ENCODE data around the gene MAML1. TPM values are rescaled to one million over a fixed set of nuclear protein-coding genes. Genes with fewer than 3 reads are reported as not detected.

Gene MAML1
- total and polyA plus RNA-seq, 2 experiments from 2014 or later = 9.6 to 43.9 TPM

- H2AFZ ChIP-seq = no peak overlapping the region
- peaks cover 16% of the 10 kb centered on the region for H4K20me1 ChIP-seq (replicated peaks; ENCODE audit: insufficient read depth)
- H3K79me2 ChIP-seq (replicated peaks; ENCODE audit: insufficient read depth) = peaks cover 21% of the 10 kb centered on the region
- Mint-ChIP-seq H3K27me3 (ENCODE audit: insufficient read depth, low read depth, poor library complexity) (peaks cover 25% of the 10 kb centered on the region), H3K27ac (no peak overlapping the region), H3K36me3 (ENCODE audit: low read depth) (peaks cover 58% of the 10 kb centered on the region), H3K4me3 (peak overlapping the region; percentile 92), H3K9me3 (no peaks in the 10 kb centered on the region), H3K4me1 (peaks cover 32% of the 10 kb centered on the region)
- no peak overlapping the region for H3K27ac ChIP-seq (ENCODE audit: low read depth)
- peaks cover 38% of the 10 kb centered on the region for H3F3A ChIP-seq (replicated peaks; ENCODE audit: low read depth)
- DNase-seq (ENCODE audit: low spot score) (no peak), ATAC-seq (no peak)
- peaks cover 31% of the 10 kb centered on the region for H3K4me1 ChIP-seq (ENCODE audit: insufficient read depth)
- peak overlapping the region; percentile 92; the same call in 1 of the 2 replicates for H3K4me3 ChIP-seq
- 0 out of 2 replicates have a peak, but pooled peaks have one; percentile 14 for TF ChIP-seq POLR2AphosphoS5 (IDR thresholded peaks at IDR 0.05; ENCODE audit: low read depth)
- no peak for TF ChIP-seq CTCF (conservative IDR thresholded peaks at IDR 0.05; ENCODE audit: low read depth in 2 of 2)
- peaks cover 7% of the 10 kb centered on the region; the same call in 1 of the 2 replicates for H3K27me3 ChIP-seq (ENCODE audit: insufficient read depth)
- H3K4me2 ChIP-seq = peak overlapping the region; percentile 98
- peaks cover 24% of the 10 kb centered on the region for H3K36me3 ChIP-seq (ENCODE audit: insufficient read depth)
- no peaks in the 10 kb centered on the region for H3K9me2 ChIP-seq (ENCODE audit: insufficient read depth)
Observed at GRCh38 chr5:179822444-179822990, 89.9 kb downstream of the MAML1 start.

- ATAC-seq (no peak), DNase-seq (ENCODE audit: low spot score) (no peak)
- Histone ChIP-seq H3F3A (replicated peaks; ENCODE audit: low read depth) (peaks cover 29% of the 10 kb centered on the region), H4K20me1 (replicated peaks; ENCODE audit: insufficient read depth) (peaks cover 24% of the 10 kb centered on the region), H3K27ac (ENCODE audit: low read depth) (no peak overlapping the region), H3K27me3 (ENCODE audit: insufficient read depth) (no peaks in the 10 kb centered on the region), H2AFZ (no peak overlapping the region), H3K4me1 (ENCODE audit: insufficient read depth) (peaks cover 38% of the 10 kb centered on the region), H3K36me3 (ENCODE audit: insufficient read depth) (peaks cover 29% of the 10 kb centered on the region), H3K4me3 (no peak overlapping the region), H3K4me2 (no peak overlapping the region), H3K79me2 (replicated peaks; ENCODE audit: insufficient read depth) (peaks cover 21% of the 10 kb centered on the region), H3K9me2 (ENCODE audit: insufficient read depth) (no peaks in the 10 kb centered on the region)
- Mint-ChIP-seq H3K27me3 (ENCODE audit: insufficient read depth, low read depth, poor library complexity) (peaks cover 27% of the 10 kb centered on the region), H3K4me3 (no peak overlapping the region), H3K36me3 (ENCODE audit: low read depth) (peaks cover 74% of the 10 kb centered on the region), H3K27ac (no peak overlapping the region), H3K9me3 (no peaks in the 10 kb centered on the region), H3K4me1 (peaks cover 42% of the 10 kb centered on the region)
- no peak for TF ChIP-seq ZNF114 (CRISPR knock-in tag; IDR thresholded peaks at IDR 0.05)
- no peak for TF ChIP-seq CTCF (conservative IDR thresholded peaks at IDR 0.05; ENCODE audit: low read depth in 2 of 2)
Observed at GRCh38 chr5:179823937-179824744, 91.5 kb downstream of the MAML1 start.

DNA sequence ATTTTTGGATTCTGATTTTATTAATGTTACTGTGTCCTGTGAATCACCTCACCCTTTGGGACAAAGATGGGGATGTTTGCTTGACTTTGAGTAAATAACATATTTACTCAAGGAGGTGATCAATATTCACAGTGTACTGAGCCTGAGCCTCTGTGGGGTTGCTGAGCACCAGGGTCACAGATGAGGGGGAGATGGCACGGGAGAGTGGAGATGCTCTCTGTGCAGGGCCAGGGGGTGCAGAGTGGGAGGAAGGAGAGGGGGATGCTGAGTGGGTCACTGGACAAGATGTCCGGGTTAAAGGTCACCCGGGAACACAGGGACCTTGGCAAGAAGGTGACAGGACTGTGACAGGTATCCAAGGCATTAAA, 92.1 kb downstream of the MAML1 start:
- H3K4me3 ChIP-seq = no peak overlapping the region
- peaks cover 27% of the 10 kb centered on the region for H3K27me3 Mint-ChIP-seq (ENCODE audit: insufficient read depth, low read depth, poor library complexity)
- peaks cover 45% of the 10 kb centered on the region for H3K4me1 Mint-ChIP-seq
- ATAC-seq = no peak
- H3F3A ChIP-seq (replicated peaks; ENCODE audit: low read depth) = peaks cover 26% of the 10 kb centered on the region
- no peak overlapping the region for H3K27ac ChIP-seq (ENCODE audit: low read depth)
- no peak overlapping the region for H2AFZ ChIP-seq
- H3K36me3 ChIP-seq (ENCODE audit: insufficient read depth) = peaks cover 29% of the 10 kb centered on the region
- DNase-seq (ENCODE audit: low spot score) = no peak
- no peaks in the 10 kb centered on the region for H3K27me3 ChIP-seq (ENCODE audit: insufficient read depth)
- H3K36me3 Mint-ChIP-seq (ENCODE audit: low read depth) = peaks cover 80% of the 10 kb centered on the region
- H3K27ac Mint-ChIP-seq = no peak overlapping the region
- H3K9me2 ChIP-seq (ENCODE audit: insufficient read depth) = no peaks in the 10 kb centered on the region
- H4K20me1 ChIP-seq (replicated peaks; ENCODE audit: insufficient read depth) = peaks cover 24% of the 10 kb centered on the region
- no peak overlapping the region for H3K4me3 Mint-ChIP-seq
- peaks cover 21% of the 10 kb centered on the region for H3K79me2 ChIP-seq (replicated peaks; ENCODE audit: insufficient read depth)
- H3K4me1 ChIP-seq (ENCODE audit: insufficient read depth) = peaks cover 38% of the 10 kb centered on the region
- no peaks in the 10 kb centered on the region; the same call in 2 of the 3 replicates for H3K9me3 Mint-ChIP-seq
- no peak overlapping the region for H3K4me2 ChIP-seq
- no peak for TF ChIP-seq CTCF (conservative IDR thresholded peaks at IDR 0.05; ENCODE audit: low read depth in 2 of 2)
- no peak for TF ChIP-seq EZH2 (IDR thresholded peaks at IDR 0.05; ENCODE audit: low read depth, unreplicated experiment)
- TF ChIP-seq NANOG (IDR thresholded peaks at IDR 0.05; ENCODE audit: borderline replicate concordance) = no peak
- TF ChIP-seq JUNB (IDR thresholded peaks at IDR 0.05; ENCODE audit: unreplicated experiment) = no peak
- TF ChIP-seq STAT1 (IDR thresholded peaks at IDR 0.05; ENCODE audit: unreplicated experiment) = no peak
- TF ChIP-seq POLR2AphosphoS5 (IDR thresholded peaks at IDR 0.05; ENCODE audit: low read depth) = no peak

All from GM23338 (cell line).